Measurements from ENCODE around the gene LENG8. TPM values are rescaled to one million over a fixed set of nuclear protein-coding genes. Genes with fewer than 3 reads are reported as not detected.
"Not testable (repeated sequence)": the region's sequence is repeated elsewhere in the genome, so short reads cannot be mapped to it uniquely, and the experiment has no call there.

Gene LENG8
- polyA plus RNA-seq, 4 donors, result 74.5 to 284 (median 154) TPM

- no peak for DNase-seq (ENCODE audit: low read depth in 4 of 4, low spot score in 2 of 4)
These were observed 12.3 kb upstream of the LENG8 start for GRCh38 chr19:54436628-54437252.

- DNase-seq (ENCODE audit: low read depth in 4 of 4, low spot score in 2 of 4), result no peak
These were observed 9.7 kb upstream of the LENG8 start for GRCh38 chr19:54439174-54439851.

GRCh38 chr19:54440641-54441040 lies 8.4 kb upstream of the LENG8 start:
- no peak for DNase-seq (ENCODE audit: low read depth in 4 of 4, low spot score in 2 of 4)

- DNase-seq (ENCODE audit: low read depth in 4 of 4, low spot score in 2 of 4), result no peak
These were observed 4.3 kb upstream of the LENG8 start for GRCh38 chr19:54444737-54445136.

- DNase-seq (ENCODE audit: low read depth in 4 of 4, low spot score in 2 of 4), result not testable (repeated sequence)
These were observed 2.6 kb upstream of the LENG8 start for GRCh38 chr19:54446349-54446748.

GRCh38 chr19:54448040-54448773 lies 792 bp upstream of the LENG8 start:
- DNase-seq (ENCODE audit: low read depth in 4 of 4, low spot score in 2 of 4), result no peak

GRCh38 chr19:54449701-54450069 lies 686 bp downstream of the LENG8 start:
- no peak for DNase-seq (ENCODE audit: low read depth in 4 of 4, low spot score in 2 of 4)

GRCh38 chr19:54451331-54451871 lies 2.4 kb downstream of the LENG8 start:
- DNase-seq (ENCODE audit: low read depth in 4 of 4, low spot score in 2 of 4), result no peak

GRCh38 chr19:54451997-54452396 lies 3.0 kb downstream of the LENG8 start:
- DNase-seq (ENCODE audit: low read depth in 4 of 4, low spot score in 2 of 4), result no peak

- no peak for DNase-seq (ENCODE audit: low read depth in 4 of 4, low spot score in 2 of 4)
These were observed 3.6 kb downstream of the LENG8 start for GRCh38 chr19:54452626-54453025.

- DNase-seq (ENCODE audit: low read depth in 4 of 4, low spot score in 2 of 4), result no peak
These were observed 5.2 kb downstream of the LENG8 start for GRCh38 chr19:54453921-54454780.

GRCh38 chr19:54454781-54455675 lies 6.0 kb downstream of the LENG8 start:
- no peak for DNase-seq (ENCODE audit: low read depth in 4 of 4, low spot score in 2 of 4)

GRCh38 chr19:54455786-54456422 lies 6.9 kb downstream of the LENG8 start:
- DNase-seq (ENCODE audit: low read depth in 4 of 4, low spot score in 2 of 4), result no peak

- no peak for DNase-seq (ENCODE audit: low read depth in 4 of 4, low spot score in 2 of 4)
These were observed 7.7 kb downstream of the LENG8 start for GRCh38 chr19:54456423-54457373.

GRCh38 chr19:54457773-54458647 lies 9.0 kb downstream of the LENG8 start:
- DNase-seq (ENCODE audit: low read depth in 4 of 4, low spot score in 2 of 4), result no peak

- no peak for DNase-seq (ENCODE audit: low read depth in 4 of 4, low spot score in 2 of 4)
These were observed 9.8 kb downstream of the LENG8 start for GRCh38 chr19:54458648-54459281.

Data from left renal cortex interstitium (tissue), 4 donors.